ENCODE results near the gene CD34.

Gene CD34

DNA sequence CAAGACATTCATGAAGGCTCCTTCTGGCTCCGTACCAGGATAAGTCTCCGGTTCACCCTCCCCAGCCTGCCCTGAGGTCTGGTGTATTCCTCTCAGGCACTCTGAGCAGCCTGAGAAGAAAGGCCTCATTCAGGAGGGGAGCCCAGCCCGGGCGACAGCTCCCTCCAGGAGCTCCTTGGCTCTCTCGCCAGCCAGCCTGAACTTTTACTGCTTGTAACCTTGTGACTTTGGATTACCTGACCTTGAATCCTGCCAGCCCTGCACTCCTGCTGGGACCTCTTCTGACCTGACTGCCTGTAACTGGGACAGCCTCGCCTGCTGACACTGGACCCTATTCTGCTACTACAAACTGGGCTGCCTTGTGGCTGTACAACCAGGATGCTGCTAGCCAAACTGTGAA is 65.8 kb downstream of the CD34 start:
- H3K14ac ChIP-seq (ENCODE audit: low read length): no peak overlapping the region
- H2BK5ac ChIP-seq (ENCODE audit: low read depth, low read length, poor library complexity): no peak overlapping the region
- H3K36me3 ChIP-seq (ENCODE audit: control insufficient read depth in 1 of 2, insufficient read depth in 2 of 2, low read length in 2 of 2): no peaks in the 10 kb centered on the region
- H3K9me3 ChIP-seq (ENCODE audit: insufficient read depth, low read depth, low read length): peaks cover 4% of the 10 kb centered on the region
- H2AK5ac ChIP-seq (ENCODE audit: low read length): no peak overlapping the region
- H3K4ac ChIP-seq (ENCODE audit: low read depth, low read length): no peak overlapping the region
- no CpG with 5 or more reads among the region's 6 CpGs for WGBS (ENCODE audit: extremely low coverage, insufficient coverage, insufficient read length)
- no peak overlapping the region for H2BK12ac ChIP-seq (ENCODE audit: low read length)
- H2AFZ ChIP-seq (ENCODE audit: insufficient read depth, low read length, poor library complexity): no peak overlapping the region
- H4K12ac ChIP-seq (ENCODE audit: low read depth, low read length): no peak overlapping the region
- no peak for DNase-seq
- no peak overlapping the region for H2BK120ac ChIP-seq (ENCODE audit: insufficient read depth, low read length, poor library complexity)
- no peak overlapping the region for H3K27ac ChIP-seq (ENCODE audit: low read depth, low read length)
- no peak overlapping the region for H3K9ac ChIP-seq (ENCODE audit: low read length)
- no peaks in the 10 kb centered on the region for H3K79me1 ChIP-seq (ENCODE audit: low read length)
- H4K91ac ChIP-seq (ENCODE audit: low read depth, low read length): no peak overlapping the region
- H3K4me3 ChIP-seq (ENCODE audit: low read depth, low read length): no peak overlapping the region
- H3K4me2 ChIP-seq (ENCODE audit: low read length): no peak overlapping the region
- H3K18ac ChIP-seq (ENCODE audit: low read length): no peak overlapping the region
- H4K8ac ChIP-seq (ENCODE audit: low read depth, low read length): no peak overlapping the region
- no peak overlapping the region for H3K23ac ChIP-seq (ENCODE audit: low read length)
- no peaks in the 10 kb centered on the region for H3K79me2 ChIP-seq (ENCODE audit: control insufficient read depth, insufficient read depth, low read length, poor library complexity)
- H3K27me3 ChIP-seq (ENCODE audit: insufficient read depth, low read length): no peaks in the 10 kb centered on the region
- no peaks in the 10 kb centered on the region for H3K4me1 ChIP-seq (ENCODE audit: control insufficient read depth in 1 of 2, insufficient read depth in 2 of 2, low read length in 2 of 2)

- H3K9ac ChIP-seq (ENCODE audit: low read length): no peak overlapping the region
- H3K36me3 ChIP-seq (ENCODE audit: control insufficient read depth in 1 of 2, insufficient read depth in 2 of 2, low read length in 2 of 2): no peaks in the 10 kb centered on the region
- no peaks in the 10 kb centered on the region for H3K27me3 ChIP-seq (ENCODE audit: insufficient read depth, low read length)
- no peak overlapping the region for H2AFZ ChIP-seq (ENCODE audit: insufficient read depth, low read length, poor library complexity)
- H3K23ac ChIP-seq (ENCODE audit: low read length): no peak overlapping the region
- no peak overlapping the region for H3K4me3 ChIP-seq (ENCODE audit: low read depth, low read length)
- H3K4me1 ChIP-seq (ENCODE audit: control insufficient read depth in 1 of 2, insufficient read depth in 2 of 2, low read length in 2 of 2): no peaks in the 10 kb centered on the region
- no peak overlapping the region for H3K4me2 ChIP-seq (ENCODE audit: low read length)
- no peak overlapping the region for H3K18ac ChIP-seq (ENCODE audit: low read length)
- no CpG with 5 or more reads among the region's 2 CpGs for WGBS (ENCODE audit: extremely low coverage, insufficient coverage, insufficient read length)
- peaks cover 4% of the 10 kb centered on the region for H3K9me3 ChIP-seq (ENCODE audit: insufficient read depth, low read depth, low read length)
- H3K4ac ChIP-seq (ENCODE audit: low read depth, low read length): no peak overlapping the region
- H2AK5ac ChIP-seq (ENCODE audit: low read length): no peak overlapping the region
- no peak overlapping the region for H2BK5ac ChIP-seq (ENCODE audit: low read depth, low read length, poor library complexity)
- no peak overlapping the region for H4K91ac ChIP-seq (ENCODE audit: low read depth, low read length)
- H4K8ac ChIP-seq (ENCODE audit: low read depth, low read length): no peak overlapping the region
- no peak overlapping the region for H3K27ac ChIP-seq (ENCODE audit: low read depth, low read length)
- H3K79me1 ChIP-seq (ENCODE audit: low read length): no peaks in the 10 kb centered on the region
- H4K12ac ChIP-seq (ENCODE audit: low read depth, low read length): no peak overlapping the region
- no peak overlapping the region for H2BK120ac ChIP-seq (ENCODE audit: insufficient read depth, low read length, poor library complexity)
- no peaks in the 10 kb centered on the region for H3K79me2 ChIP-seq (ENCODE audit: control insufficient read depth, insufficient read depth, low read length, poor library complexity)
- H3K14ac ChIP-seq (ENCODE audit: low read length): no peak overlapping the region
- DNase-seq: no peak
- no peak overlapping the region for H2BK12ac ChIP-seq (ENCODE audit: low read length)
Measured at GRCh38 chr1:207844371-207844770, 66.6 kb downstream of the CD34 start.

- Histone ChIP-seq H3K23ac (ENCODE audit: low read length) (no peak overlapping the region), H3K79me2 (ENCODE audit: control insufficient read depth, insufficient read depth, low read length, poor library complexity) (no peaks in the 10 kb centered on the region), H3K14ac (ENCODE audit: low read length) (no peak overlapping the region), H3K4me3 (ENCODE audit: low read depth, low read length) (no peak overlapping the region), H3K9me3 (ENCODE audit: insufficient read depth, low read depth, low read length) (peaks cover 4% of the 10 kb centered on the region), H4K8ac (ENCODE audit: low read depth, low read length) (no peak overlapping the region), H3K4me1 (ENCODE audit: control insufficient read depth in 1 of 2, insufficient read depth in 2 of 2, low read length in 2 of 2) (no peaks in the 10 kb centered on the region), H2AFZ (ENCODE audit: insufficient read depth, low read length, poor library complexity) (no peak overlapping the region), H3K36me3 (ENCODE audit: control insufficient read depth in 1 of 2, insufficient read depth in 2 of 2, low read length in 2 of 2) (no peaks in the 10 kb centered on the region), H3K4me2 (ENCODE audit: low read length) (no peak overlapping the region), H4K12ac (ENCODE audit: low read depth, low read length) (no peak overlapping the region), H2BK12ac (ENCODE audit: low read length) (no peak overlapping the region), H3K9ac (ENCODE audit: low read length) (no peak overlapping the region), H3K4ac (ENCODE audit: low read depth, low read length) (no peak overlapping the region), H3K18ac (ENCODE audit: low read length) (no peak overlapping the region), H3K79me1 (ENCODE audit: low read length) (no peaks in the 10 kb centered on the region), H3K27me3 (ENCODE audit: insufficient read depth, low read length) (no peaks in the 10 kb centered on the region), H2BK5ac (ENCODE audit: low read depth, low read length, poor library complexity) (no peak overlapping the region), H4K91ac (ENCODE audit: low read depth, low read length) (no peak overlapping the region), H2AK5ac (ENCODE audit: low read length) (no peak overlapping the region), H2BK120ac (ENCODE audit: insufficient read depth, low read length, poor library complexity) (no peak overlapping the region), H3K27ac (ENCODE audit: low read depth, low read length) (no peak overlapping the region)
- no CpG with 5 or more reads among the region's 6 CpGs for WGBS (ENCODE audit: extremely low coverage, insufficient coverage, insufficient read length)
- no peak for DNase-seq
Measured at GRCh38 chr1:207842506-207842905, 68.4 kb downstream of the CD34 start.

- H3K9ac ChIP-seq (ENCODE audit: low read length): no peak overlapping the region
- no peaks in the 10 kb centered on the region for H3K4me1 ChIP-seq (ENCODE audit: control insufficient read depth in 1 of 2, insufficient read depth in 2 of 2, low read length in 2 of 2)
- H2BK120ac ChIP-seq (ENCODE audit: insufficient read depth, low read length, poor library complexity): no peak overlapping the region
- no peak overlapping the region for H3K4ac ChIP-seq (ENCODE audit: low read depth, low read length)
- H3K27ac ChIP-seq (ENCODE audit: low read depth, low read length): no peak overlapping the region
- H4K91ac ChIP-seq (ENCODE audit: low read depth, low read length): no peak overlapping the region
- no peaks in the 10 kb centered on the region for H3K27me3 ChIP-seq (ENCODE audit: insufficient read depth, low read length)
- H2AFZ ChIP-seq (ENCODE audit: insufficient read depth, low read length, poor library complexity): no peak overlapping the region
- no peak overlapping the region for H2AK5ac ChIP-seq (ENCODE audit: low read length)
- peaks cover 4% of the 10 kb centered on the region for H3K9me3 ChIP-seq (ENCODE audit: insufficient read depth, low read depth, low read length)
- H2BK5ac ChIP-seq (ENCODE audit: low read depth, low read length, poor library complexity): no peak overlapping the region
- H3K4me3 ChIP-seq (ENCODE audit: low read depth, low read length): no peak overlapping the region
- H3K79me2 ChIP-seq (ENCODE audit: control insufficient read depth, insufficient read depth, low read length, poor library complexity): no peaks in the 10 kb centered on the region
- no peaks in the 10 kb centered on the region for H3K79me1 ChIP-seq (ENCODE audit: low read length)
- H2BK12ac ChIP-seq (ENCODE audit: low read length): no peak overlapping the region
- H3K14ac ChIP-seq (ENCODE audit: low read length): no peak overlapping the region
- no peak overlapping the region for H3K23ac ChIP-seq (ENCODE audit: low read length)
- H3K36me3 ChIP-seq (ENCODE audit: control insufficient read depth in 1 of 2, insufficient read depth in 2 of 2, low read length in 2 of 2): no peaks in the 10 kb centered on the region
- H3K4me2 ChIP-seq (ENCODE audit: low read length): no peak overlapping the region
- H4K12ac ChIP-seq (ENCODE audit: low read depth, low read length): no peak overlapping the region
- no peak overlapping the region for H3K18ac ChIP-seq (ENCODE audit: low read length)
- no CpG with 5 or more reads among the region's 4 CpGs for WGBS (ENCODE audit: extremely low coverage, insufficient coverage, insufficient read length)
- H4K8ac ChIP-seq (ENCODE audit: low read depth, low read length): no peak overlapping the region
- DNase-seq: no peak
Measured at GRCh38 chr1:207841901-207842300, 69.0 kb downstream of the CD34 start.

All from trophoblast cell (in vitro differentiated cells and primary cell).